GM12874 (cell line): Measurements from ENCODE around the gene RABGAP1L.

Experiments
- CTCF ChIP-seq: IDR thresholded peaks from 2 replicates; pipeline ENCODE4 v1.5.1; 2011; ENCODE audit warnings: low read depth, mild to moderate bottlenecking, control low read depth, low read length, moderate library complexity; ENCODE audit not compliant: insufficient read depth

The RABGAP1L gene

DNA sequence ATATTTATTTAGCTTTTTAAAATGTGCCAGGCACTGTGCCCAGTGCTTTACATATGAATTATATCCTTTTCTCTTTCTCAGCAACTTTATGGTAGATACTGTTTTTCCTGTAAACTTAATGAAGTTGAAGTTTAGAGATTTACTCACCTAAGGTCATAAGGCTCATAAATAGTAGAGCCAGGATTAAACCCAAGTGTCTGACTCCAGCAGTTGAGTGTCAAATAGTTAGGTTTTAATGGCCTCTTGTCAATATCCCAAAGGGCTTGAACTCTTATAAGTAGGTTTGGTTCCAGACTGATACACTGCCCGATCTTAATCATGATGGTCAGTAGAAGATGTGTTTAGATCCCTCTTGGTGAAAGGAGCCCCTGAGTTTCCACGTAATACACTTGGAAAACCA, 37.8 kb downstream of the RABGAP1L start:
- TF ChIP-seq CTCF, result no peak

GRCh38 chr1:174197547-174197946, 38.2 kb downstream of the RABGAP1L start:
- TF ChIP-seq CTCF, result no peak

DNA sequence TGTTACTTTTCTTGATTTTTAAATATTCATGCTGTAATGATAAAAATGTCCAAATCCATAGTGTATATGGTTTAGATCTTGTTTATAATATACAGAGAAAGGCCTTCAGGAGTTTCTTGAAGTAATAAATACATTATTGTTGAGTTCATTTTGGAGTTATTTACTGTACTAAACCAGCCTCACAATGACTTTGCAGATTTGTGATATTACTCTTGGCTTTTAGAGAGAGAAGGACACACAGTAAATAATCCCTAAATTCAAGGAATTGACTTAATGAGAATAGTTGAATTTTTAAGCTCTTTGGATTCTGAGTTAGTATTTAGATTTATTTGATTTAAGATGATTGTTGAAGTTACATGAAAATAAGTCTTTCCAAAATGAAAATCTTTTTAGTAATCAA, 38.9 kb downstream of the RABGAP1L start:
- no peak for TF ChIP-seq CTCF

DNA sequence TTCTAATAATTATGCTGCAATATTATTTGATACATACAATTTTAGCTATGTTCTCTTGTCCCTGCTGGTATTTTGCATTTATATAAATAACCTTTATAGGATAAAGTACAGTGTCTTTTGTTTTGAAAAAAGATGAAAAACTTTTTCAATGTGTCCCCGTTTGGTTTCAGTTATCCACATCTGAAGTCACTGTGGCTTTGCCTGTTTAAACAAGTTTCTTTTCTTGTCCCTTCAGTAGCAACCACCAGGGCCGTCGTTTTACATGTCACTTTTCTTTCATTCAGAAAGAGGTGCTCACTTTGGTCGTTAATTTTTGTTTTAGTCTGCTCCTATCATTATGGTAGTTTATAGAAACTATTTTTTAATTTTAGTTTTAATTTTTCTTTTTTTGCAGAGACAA, 41.4 kb downstream of the RABGAP1L start:
- TF ChIP-seq CTCF, result no peak

- no peak for TF ChIP-seq CTCF
These were observed 45.5 kb downstream of the RABGAP1L start for GRCh38 chr1:174204697-174205308.

GRCh38 chr1:174206148-174206836, 47.0 kb downstream of the RABGAP1L start:
- no peak for TF ChIP-seq CTCF

GRCh38 chr1:174209347-174210187, 50.2 kb downstream of the RABGAP1L start:
- no peak for TF ChIP-seq CTCF
